ENCODE measurements around the gene CD80.

Gene CD80

GRCh38 chr3:119497820-119498185, 61.6 kb downstream of the CD80 start:
- no peak for DNase-seq (ENCODE audit: low spot score)
- no peak for TF ChIP-seq CTCF (IDR thresholded peaks at IDR 0.05; ENCODE audit: extremely low read depth, insufficient read depth, missing control alignments)
- in situ Hi-C loops (cut with MboI; ENCODE audit: low pct_unique_long_range_greater_than_20kb, low sequenced_read_pairs, unreplicated experiment), result no loop called here

DNA sequence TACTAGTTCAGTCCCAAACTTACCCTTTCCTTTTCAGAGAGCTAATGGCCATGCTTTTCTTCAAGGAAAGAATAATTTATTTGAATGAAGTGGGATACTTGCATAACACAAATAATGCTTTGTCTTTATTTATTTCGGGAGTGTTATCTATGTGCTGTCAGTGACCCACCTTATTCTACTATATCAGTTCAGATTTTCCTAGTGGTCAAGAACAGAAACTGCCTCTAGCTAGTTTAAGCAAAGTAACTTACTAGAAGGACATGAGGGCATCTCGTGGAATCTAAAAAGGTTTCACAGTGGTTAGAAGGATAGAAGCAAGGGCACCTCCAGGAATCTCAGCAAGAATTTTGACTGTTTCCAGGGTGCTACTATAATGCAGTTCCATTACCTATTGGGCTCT, 64.8 kb downstream of the CD80 start:
- no peak for DNase-seq (ENCODE audit: low spot score)
- no peak for TF ChIP-seq CTCF (IDR thresholded peaks at IDR 0.05; ENCODE audit: extremely low read depth, insufficient read depth, missing control alignments)
- in situ Hi-C loops (cut with MboI; ENCODE audit: low pct_unique_long_range_greater_than_20kb, low sequenced_read_pairs, unreplicated experiment), result no loop called here

DNA sequence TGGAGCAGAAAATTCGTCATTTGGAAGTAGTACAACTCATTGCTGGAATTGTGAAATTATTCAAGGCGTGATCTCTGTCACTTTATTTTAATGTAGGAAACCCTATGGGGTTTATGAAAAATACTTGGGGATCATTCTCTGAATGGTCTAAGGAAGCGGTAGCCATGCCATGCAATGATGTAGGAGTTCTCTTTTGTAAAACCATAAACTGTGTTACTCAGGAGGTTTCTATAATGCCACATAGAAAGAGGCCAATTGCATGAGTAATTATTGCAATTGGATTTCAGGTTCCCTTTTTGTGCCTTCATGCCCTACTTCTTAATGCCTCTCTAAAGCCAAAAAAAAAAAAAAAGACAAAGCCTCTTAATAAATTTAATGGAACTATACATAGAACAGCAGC, 66.6 kb downstream of the CD80 start:
- DNase-seq (ENCODE audit: low spot score), result no peak
- no peak for TF ChIP-seq CTCF (IDR thresholded peaks at IDR 0.05; ENCODE audit: extremely low read depth, insufficient read depth, missing control alignments)
- in situ Hi-C loops (cut with MboI; ENCODE audit: low pct_unique_long_range_greater_than_20kb, low sequenced_read_pairs, unreplicated experiment), result no loop called here

- in situ Hi-C loops (cut with MboI; ENCODE audit: low pct_unique_long_range_greater_than_20kb, low sequenced_read_pairs, unreplicated experiment), result no loop called here
- DNase-seq (ENCODE audit: low spot score), result no peak
- no peak for TF ChIP-seq CTCF (IDR thresholded peaks at IDR 0.05; ENCODE audit: extremely low read depth, insufficient read depth, missing control alignments)
These were observed 67.3 kb downstream of the CD80 start for GRCh38 chr3:119492128-119492527.

- DNase-seq (ENCODE audit: low spot score), result no peak
- no peak for TF ChIP-seq CTCF (IDR thresholded peaks at IDR 0.05; ENCODE audit: extremely low read depth, insufficient read depth, missing control alignments)
- in situ Hi-C loops (cut with MboI; ENCODE audit: low pct_unique_long_range_greater_than_20kb, low sequenced_read_pairs, unreplicated experiment), result no loop called here
These were observed 69.3 kb downstream of the CD80 start for GRCh38 chr3:119490153-119490552.

DNA sequence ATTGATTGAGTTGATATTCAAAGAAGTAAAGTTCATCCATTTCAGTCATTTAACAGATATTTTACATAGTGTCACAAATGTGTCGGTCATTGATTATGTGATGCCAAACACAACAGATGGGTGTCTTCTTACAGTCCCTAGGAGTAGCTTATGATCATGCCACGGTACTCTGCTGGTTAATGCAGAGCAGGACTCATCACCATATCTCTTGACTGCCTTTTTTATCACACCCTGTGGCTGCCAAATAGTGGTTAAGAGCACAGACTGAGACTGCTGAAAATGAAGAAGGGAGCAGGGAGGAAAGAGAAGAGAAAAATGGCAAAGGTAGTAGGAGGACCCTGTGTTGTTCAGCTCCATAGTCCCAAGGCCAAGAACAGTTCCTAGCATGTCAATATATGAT, 73.9 kb downstream of the CD80 start:
- in situ Hi-C loops (cut with MboI; ENCODE audit: low pct_unique_long_range_greater_than_20kb, low sequenced_read_pairs, unreplicated experiment), result no loop called here
- TF ChIP-seq CTCF (IDR thresholded peaks at IDR 0.05; ENCODE audit: extremely low read depth, insufficient read depth, missing control alignments), result no peak
- no peak for DNase-seq (ENCODE audit: low spot score)

- no peak for TF ChIP-seq CTCF (IDR thresholded peaks at IDR 0.05; ENCODE audit: extremely low read depth, insufficient read depth, missing control alignments)
- in situ Hi-C loops (cut with MboI; ENCODE audit: low pct_unique_long_range_greater_than_20kb, low sequenced_read_pairs, unreplicated experiment), result no loop called here
- no peak for DNase-seq (ENCODE audit: low spot score)
These were observed 76.3 kb downstream of the CD80 start for GRCh38 chr3:119483101-119483500.
